GM19324 (cell line): ENCODE data around the gene DDX3X.
"Not testable (repeated sequence)": the region's sequence is repeated elsewhere in the genome, so short reads cannot be mapped to it uniquely, and the experiment has no call there.

Experiments
- ATAC-seq: cut with Tn5 transposase; IDR thresholded peaks from one replicate; pipeline ENCODE4 v1.9.1; 2021; ENCODE audit warnings: mild to moderate bottlenecking, moderate library complexity; ENCODE audit not compliant: unreplicated experiment, low FRiP score

Gene DDX3X

DNA sequence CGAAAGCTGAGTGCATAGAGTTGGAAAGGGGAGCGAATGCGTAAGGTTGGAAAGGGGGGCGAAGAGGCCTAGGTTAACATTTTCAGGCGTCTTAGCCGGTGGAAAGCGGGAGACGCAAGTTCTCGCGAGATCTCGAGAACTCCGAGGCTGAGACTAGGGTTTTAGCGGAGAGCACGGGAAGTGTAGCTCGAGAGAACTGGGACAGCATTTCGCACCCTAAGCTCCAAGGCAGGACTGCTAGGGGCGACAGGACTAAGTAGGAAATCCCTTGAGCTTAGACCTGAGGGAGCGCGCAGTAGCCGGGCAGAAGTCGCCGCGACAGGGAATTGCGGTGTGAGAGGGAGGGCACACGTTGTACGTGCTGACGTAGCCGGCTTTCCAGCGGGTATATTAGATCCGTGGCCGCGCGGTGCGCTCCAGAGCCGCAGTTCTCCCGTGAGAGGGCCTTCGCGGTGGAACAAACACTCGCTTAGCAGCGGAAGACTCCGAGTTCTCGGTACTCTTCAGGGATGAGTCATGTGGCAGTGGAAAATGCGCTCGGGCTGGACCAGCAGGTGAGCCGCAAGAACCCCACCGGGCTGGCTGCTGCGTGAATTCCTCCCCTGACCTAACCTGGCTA lies at the start of gene DDX3X:
DDX3X (plus strand) TSS at position 419 of the 619 bp plus-strand sequence; CDS start at position 510, 91 bp downstream.
- peak; percentile 59 for ATAC-seq

DNA sequence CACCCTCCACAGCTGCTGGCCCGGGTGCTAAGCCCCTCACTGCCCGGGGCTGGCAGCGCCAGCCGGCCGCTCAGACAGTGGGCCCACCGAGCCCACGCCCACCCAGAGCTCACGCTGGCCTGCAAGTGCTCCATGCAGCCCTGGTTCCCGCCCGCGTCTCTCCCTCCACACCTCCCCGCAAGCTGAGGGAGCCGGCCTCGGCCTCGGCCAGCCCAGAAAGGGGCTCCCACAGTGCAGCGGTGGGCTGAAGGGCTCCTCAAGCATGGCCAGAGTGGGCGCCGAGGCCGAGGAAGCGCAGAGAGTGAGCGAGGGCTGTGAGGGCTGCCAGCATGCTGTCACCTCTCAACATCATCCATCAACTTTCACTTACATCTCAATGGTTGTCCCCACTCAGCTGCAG lies 48.0 kb upstream of the DDX3X start:
- not testable (repeated sequence) for ATAC-seq

DNA sequence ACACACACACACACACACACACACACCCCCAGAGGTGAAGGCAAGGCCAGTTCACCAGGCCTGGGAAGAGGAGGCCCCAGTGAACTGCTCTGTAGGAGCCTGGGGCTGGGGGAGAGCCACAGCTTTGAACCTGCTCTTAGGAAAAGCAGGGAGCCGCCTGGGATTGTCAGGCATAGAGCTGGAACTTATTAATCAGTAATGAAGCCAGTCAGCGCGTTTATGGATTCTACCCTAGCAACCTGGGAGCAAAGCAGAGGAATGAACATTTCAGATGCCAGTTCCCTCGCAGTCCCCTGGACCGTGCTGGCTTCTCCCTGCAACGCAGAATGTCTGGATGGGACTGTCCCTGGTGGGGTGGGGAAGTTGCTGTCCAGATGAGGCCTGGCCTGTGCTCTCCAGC lies 45.3 kb upstream of the DDX3X start:
- no peak for ATAC-seq

DNA sequence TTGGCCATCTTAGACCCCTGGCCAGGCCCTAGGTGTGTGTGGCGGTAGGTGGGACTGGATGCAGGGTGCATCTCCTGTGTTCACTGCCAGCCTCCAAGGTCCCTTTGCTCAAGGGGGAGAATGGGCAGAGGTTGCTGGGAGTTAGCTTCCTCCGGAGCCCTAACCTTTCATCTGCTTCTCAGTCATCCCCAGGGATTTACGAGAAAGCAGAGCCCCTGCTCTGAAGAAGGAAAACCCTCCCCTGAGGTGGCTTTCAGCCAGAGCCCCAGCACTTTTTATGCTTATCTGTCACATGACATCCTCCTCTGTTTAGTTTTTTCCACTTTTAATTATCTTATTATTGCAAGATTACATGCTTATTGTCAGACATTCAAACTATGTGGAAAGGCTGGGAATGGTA lies 44.9 kb upstream of the DDX3X start:
- ATAC-seq, result no peak

DNA sequence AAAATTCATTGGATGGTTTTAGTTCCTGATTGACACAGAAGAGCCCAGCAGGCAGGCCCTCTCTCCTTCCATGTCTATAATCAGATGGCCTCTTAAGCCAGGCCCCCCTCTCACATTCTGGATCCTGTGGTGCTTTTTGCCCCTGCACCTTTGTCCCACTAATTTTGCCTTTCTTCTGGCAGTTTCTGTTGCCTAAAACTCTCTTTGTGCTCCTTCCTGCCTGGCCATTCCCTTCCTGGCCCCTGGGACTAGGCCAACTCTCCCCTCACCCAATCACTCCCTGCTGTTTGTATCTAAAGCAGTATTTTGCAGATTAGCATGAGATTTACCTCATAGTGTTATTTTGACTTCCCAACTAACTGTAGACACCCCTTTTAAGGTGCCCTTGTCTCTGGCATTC lies 42.7 kb upstream of the DDX3X start:
- ATAC-seq, result no peak

DNA sequence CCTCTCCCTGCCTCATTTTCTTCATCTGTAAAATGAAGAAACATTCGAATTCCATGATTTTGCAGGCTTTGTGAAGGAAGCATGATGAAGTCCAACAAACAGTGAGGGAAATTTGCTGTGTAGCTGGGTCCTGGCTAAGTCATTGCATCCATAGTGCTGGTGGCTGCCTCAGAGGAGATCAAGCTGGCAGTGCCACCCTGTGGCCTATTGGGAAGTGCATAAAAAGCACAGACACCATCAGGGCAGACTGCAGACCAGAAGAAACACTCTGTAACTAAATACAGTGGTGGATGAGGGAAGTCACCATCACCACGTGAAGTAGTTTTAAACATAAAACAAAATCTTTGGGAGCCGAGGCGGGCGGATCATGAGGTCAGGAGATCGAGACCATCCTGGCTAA lies 40.7 kb upstream of the DDX3X start:
- ATAC-seq, result no peak

DNA sequence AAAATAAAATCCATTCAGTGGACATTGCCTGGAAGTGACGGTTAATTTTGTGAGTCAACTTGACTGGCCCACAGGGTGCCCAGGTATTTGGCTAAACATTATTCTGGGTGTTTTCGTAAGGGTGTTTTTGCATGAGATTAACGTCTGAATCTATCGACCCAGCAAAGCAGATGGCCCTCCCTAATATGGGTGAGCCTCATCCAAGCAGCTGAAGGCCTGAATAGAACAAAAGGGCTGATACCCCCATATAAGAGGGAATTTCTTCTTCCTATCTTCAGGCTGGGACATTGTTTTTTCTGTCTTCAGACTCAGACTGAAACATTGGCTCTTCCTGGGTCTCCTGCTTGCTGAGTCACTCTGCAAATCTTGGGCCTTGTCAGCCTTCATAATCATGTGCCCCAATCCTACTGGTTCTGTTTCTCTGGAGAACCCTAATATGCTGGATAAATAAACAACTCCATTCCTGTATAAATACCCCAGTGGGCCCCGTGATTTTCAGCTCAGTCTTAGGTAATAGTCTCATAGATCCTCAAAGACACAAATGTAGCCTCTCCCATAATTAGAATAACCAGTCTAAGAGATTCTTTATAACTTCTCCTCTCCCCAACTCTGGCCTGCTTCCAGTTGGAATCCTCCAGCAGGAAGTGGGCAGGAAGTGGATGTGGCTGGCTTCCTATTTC lies 33.1 kb upstream of the DDX3X start:
- no peak for ATAC-seq

DNA sequence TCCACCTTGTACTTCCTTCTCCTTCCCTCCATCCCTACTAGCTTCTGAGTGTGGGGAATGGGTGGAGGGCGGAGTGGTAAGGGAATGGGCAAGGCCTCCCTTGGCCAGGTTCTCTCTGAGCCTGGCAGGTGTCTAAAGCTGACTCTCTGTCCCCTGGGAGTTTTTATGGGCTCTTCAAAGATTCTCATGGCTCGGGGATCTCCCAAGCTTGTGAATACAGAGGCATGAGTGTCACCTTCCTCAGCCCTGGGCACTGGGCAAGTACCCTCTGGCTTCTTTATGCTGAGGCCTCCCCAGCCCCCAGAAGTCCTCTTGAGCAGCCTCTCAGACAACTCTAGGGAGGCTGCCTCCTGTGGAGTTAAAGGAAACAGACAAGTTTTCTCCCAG lies 32.5 kb upstream of the DDX3X start:
- ATAC-seq, result no peak

DNA sequence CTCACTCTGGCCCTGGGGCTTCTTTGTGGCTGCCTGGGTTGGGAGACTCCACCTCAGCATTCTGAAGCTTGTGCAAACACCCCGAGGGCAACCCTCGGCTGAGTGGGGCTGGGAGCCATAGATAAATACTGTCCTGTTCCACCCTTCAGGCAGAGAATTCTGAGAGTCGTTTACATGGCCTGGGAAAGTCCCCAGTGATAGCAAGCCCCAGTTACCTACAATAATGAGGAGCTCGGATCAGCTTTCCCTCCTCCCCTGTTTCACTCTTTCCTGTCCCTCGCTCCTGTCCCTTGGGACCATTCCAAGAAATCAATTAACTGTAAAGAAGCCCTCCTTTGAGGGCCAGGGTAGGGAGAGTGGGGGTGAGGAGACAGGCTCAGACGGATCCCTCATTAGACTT lies 31.6 kb upstream of the DDX3X start:
- ATAC-seq, result no peak

DNA sequence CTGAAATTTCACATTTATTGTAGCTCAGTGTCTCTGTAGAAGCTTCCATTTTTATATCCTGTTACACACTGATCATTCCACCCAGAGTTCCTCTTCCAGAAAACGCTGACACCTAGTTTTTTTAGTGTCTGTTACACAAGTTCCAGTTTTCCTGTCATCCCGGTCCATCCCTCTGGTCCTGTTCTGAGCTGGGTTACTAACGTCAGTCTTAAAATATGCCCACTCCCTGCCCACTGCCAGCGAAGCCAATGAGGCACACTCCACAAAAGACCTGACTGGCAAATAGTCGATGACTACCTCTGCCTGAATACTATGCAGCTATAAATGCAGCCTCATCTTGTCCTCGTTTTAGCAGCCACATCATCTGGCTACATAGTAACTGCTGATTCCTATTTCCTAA lies 30.9 kb upstream of the DDX3X start:
- ATAC-seq, result no peak

DNA sequence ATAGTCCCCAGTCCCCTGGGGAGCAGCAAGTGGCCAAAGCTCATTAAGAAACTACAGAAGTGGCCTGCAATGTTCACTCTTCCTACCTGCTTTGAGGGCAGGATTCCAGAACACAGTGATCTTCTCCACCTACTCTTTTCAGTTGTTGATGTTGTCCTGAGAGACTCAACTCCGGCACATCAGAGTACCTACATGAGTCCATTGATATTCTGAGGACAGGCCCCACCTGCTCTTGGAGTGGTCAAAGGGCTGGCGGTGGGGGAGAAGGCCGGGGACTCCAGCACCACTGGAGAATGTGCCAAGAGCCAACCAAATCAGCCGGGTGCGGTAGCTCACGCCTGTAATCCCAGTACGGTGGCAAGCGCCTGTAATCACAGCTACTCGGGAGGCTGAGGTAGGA lies 29.8 kb upstream of the DDX3X start:
- no peak for ATAC-seq

DNA sequence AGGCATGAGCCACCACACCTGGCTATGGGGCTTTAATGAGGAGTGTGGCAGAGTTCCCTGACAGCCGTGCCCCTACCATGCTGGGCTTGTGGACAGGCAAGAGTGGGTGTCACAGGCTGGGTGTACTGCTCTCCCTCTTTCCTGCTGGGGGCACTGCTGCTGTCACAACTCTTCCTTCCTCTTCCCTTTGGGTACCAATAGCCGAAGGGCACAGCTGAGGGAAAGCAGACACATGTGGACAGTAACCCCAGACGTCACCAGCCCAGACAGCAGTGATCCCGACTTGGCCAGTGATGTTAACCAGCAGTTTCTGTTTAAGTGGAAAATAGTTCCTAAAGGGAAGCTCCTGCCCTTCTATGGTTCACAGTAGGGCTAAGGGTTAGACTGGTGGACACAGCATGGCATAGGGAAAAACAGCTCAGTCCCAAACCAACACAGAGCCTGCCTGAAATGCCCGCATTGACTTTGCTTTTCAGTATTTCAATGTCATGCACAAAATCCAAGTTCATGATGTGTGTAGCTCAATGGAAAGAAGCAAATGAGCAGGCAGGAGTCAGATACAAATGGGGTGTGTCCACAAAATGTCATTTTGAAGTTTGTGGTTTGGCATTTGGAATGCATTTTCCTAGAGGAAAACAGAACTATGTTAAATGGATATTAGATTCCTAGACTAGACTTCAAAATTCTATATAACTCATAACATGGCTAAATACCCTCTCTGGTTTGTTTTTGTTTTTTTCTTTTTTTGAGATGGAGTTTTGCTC lies 24.9 kb upstream of the DDX3X start:
- no peak for ATAC-seq

DNA sequence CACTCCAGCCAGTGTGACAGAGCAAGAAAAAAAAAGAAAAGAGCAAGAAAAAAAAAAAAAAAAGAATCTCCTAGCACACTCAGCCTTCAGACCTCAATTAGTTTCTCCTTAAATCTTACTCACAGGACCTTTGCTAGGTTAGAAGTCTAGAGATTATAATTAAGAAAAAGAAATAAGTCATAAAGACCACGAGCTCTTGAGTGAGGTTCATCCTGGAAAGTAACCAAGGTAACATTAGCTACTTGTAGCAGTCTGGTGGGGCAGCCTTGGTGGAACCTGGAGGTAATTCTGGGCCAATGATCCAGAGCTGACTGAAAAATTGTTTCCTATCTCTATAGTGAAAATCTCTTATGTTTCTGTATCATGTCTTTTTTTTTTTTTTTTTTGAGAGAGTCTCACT lies 21.2 kb upstream of the DDX3X start:
- ATAC-seq, result no peak

DNA sequence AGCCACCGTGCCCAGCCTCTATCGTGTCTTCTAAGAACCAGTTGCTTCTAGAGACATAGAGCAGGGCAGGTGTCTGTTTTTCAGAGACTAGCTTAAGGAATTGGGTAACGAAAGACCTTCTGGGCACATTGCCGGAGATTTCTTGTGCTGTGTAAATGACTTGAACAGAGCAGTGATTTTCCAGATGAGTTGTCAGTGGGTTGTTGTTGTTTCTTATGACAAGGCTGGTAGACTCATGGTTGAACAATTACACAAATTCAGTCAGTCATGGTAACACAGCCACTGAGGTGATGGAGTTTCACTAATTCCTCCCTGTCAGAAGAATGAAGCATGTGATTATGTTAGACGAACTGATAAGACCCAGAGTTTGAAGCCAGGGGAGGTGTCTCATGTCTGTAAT lies 20.5 kb upstream of the DDX3X start:
- ATAC-seq, result no peak

DNA sequence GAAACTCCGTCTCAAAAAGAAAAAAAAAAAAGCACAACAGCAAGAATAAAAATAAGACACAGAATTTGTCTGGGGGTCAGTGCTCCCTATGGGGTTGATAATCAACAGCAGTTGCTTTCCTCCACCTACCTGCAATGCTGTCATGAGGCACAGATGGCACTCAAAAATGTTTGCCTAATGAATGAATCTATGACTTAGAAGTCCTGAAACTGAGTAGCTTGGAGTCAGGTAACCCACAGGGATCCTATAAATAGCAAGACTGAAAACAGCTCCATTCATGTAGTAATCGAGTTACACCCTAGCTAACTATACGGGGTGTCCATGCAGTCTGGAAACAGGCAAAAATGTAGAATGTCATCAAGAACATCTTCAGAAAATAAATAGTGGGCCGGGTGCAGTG lies 19.8 kb upstream of the DDX3X start:
- no peak for ATAC-seq

DNA sequence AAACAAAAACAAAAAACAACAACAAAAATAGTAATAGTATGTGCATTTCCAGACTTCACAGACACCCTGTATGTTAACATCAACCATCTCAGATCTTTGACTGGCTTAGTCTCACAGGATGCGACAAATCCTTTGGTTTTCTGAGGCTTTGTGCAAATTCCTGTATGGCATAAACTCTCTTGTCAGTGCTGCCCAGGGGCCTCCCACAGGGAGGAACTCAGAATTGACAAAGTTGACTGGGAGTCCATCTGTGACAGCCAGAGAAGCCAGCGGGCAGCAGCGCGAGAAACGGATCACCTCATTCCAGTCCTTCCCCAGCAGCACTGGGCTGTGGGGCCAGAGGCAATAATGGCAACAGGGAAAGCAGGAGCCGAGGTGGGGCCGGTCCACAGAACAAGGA lies 19.1 kb upstream of the DDX3X start:
- no peak for ATAC-seq

DNA sequence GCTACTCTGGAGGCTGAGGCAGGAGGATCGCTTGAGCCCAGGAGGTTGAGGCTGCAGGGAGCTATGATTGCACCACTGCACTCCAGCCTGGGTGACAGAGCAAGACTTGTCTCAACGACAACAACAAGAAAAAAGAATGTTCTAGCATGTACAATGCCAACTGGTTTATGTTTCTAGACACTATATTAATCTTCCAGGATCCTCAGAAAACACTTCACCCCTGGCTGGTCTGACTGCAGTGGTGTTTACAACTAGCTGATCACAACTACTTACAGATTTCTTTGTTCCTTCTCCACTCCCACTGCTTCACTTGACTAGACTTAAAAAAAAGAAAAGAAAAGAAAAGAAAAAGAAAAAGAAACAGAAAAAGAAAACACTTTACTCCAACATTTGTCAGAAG lies 17.7 kb upstream of the DDX3X start:
- ATAC-seq, result not testable (repeated sequence)

DNA sequence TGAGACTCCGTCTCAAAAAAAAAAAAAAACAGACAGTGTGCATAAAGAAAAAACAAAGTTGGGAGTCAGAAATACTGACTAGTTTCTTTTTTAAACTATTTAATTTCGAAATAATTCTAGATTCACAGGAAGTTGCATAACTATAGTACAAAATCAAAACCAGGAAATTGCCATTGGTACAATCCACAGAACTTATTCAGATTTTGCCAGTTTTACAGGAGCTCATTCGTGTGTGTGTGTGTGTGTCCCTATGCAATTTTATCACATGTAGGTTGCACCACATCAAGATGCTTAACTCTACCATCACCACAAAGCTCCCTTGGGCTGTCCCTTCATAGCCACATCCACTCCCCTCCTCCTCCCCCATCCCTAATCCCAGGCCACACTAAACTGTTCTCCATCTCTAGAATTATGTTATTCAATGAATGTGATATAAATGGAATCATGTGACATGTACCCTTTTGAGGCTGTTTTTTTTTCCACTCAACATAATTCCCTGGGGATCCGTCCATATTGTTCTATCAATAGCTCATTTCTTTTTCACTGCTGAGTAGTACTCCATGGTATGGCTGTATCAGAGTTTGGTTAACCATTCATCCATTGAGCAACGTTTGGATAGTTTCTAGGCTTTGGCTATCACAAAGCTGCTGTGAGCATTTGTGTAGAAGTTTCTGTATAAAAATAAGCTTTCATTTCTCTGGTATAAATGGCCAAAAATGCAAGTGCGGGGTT lies 16.3 kb upstream of the DDX3X start:
- no peak for ATAC-seq

DNA sequence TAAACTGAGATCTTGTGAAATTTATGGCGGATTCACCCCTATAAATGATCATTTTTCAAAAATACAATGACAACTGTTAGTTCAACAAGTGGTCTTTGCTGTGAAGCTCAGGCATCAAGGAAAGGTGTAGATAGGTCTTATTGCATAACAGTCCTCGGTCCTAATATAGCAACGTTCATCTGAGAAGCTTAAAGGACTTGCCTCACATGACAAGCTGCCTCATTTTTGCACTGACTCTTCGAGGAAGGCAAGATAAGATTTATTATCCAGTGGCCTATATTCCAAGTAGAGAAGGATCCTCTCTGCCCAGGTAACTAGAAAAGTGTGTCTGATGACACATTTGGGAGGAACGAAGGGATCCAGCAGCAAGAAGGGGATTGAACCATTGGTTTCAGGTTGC lies 13.6 kb upstream of the DDX3X start:
- no peak for ATAC-seq

DNA sequence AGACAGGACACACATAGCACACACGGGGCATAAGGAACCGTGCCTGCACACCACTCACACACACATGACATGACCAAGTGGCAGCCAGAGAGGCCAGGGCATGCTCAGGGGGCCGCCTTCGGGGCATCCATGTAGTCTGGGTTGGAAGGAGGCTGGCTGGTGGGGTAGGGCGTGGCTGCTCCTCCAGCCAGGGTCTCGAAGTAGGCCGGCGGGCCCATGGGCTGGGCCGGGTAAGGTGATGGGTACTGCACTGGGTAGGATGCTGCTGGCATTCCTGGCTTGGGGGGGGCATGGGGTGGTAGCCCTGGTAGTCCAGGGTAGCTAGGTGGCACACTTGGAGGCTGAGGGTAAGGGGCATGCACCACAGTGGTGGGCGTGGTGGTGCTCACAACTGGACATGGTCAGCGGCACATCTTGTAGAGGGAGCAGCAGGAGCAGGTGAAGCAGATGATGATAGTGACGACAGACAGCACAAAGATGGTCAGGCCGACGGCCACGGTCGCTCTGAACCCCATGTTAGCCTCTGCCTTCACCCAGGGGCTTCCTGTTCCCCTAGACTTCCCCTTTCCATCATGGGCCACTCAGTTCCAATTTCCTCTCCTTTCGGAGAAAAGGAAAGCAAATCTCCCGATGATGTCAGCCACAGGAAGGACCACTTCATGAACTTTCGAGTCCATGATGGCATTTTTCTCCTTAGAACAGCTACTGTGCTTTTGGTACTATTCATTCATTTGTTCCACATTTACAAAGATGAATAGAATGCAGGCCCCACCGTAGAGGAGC lies 10.9 kb upstream of the DDX3X start:
- ATAC-seq, result no peak
